K562 (cell line): ENCODE results near the gene ZNF74. TPM values are rescaled to one million over a fixed set of nuclear protein-coding genes. Genes with fewer than 3 reads are reported as not detected.
A peak's percentile ranks its signal among the peaks of the same experiment; 100 is the strongest.

Source experiments
- ATAC-seq: fragments of 200-7000 bp; cut with Tn5 transposase; 3 replicates; pipeline ENCODE4 v1.9.1; 2020; ENCODE audit warnings: moderate library complexity
- BruUV-seq: library from RNA; stranded (reverse); fragments of 400-500 nt; replicated peaks from 2 replicates; lab custom pipeline; 2021; lab: Mats Ljungman, UMichigan
- CTCF ChIA-PET: fragments of 300-600 bp; formaldehyde crosslinking; extraction: SDS; loops from one replicate; lab custom pipeline; 2021; ENCODE audit warnings: low intra/inter-chr PET ratio; lab: Yijun Ruan, JAX
- POLR2A ChIA-PET: fragments of 300-600, 350-650 bp; sonication (Branson Sonifier 250); formaldehyde crosslinking; extraction: SDS; loops from one replicate; lab custom pipeline; 2021; ENCODE audit warnings: antibody characterized with exemption, inconsistent platforms; lab: Yijun Ruan, JAX
- DNase-seq, 4 experiments: peaks; one replicate each; pipeline versions ENCODE4 v3.0.0 to v3.0.0-alpha.2; 2011 to 2018; ENCODE audit warnings: low spot score in 3 of 4, mixed read lengths in 3 of 4; ENCODE audit errors: extremely low read depth in 1 of 4
- FAIRE-seq: peaks from 2 replicates; lab custom pipeline; 2011; peaks lifted over from hg19 to GRCh38; lab: Jason Lieb, UNC
- H2AFZ ChIP-seq: 2 replicates; pipeline ENCODE4 v1.6.0; 2011; ENCODE audit warnings: low read depth, low read length, control low read depth, inconsistent platforms
- H3K27ac ChIP-seq: fragments of 200-600 bp; 3 replicates; pipeline ENCODE4 v1.8.0; 2011; ENCODE audit warnings: low read depth, mild to moderate bottlenecking, control low read depth, inconsistent platforms, low read length, moderate library complexity, mixed read lengths; ENCODE audit errors: extremely low read depth
- H3K27me3 ChIP-seq, 2 experiments: fragments of 300-600 bp in 1 of 2; 2 replicates in 1 of 2; 3 replicates in 1 of 2; pipeline versions ENCODE4 v1.6.0 to v1.8.0; 2011; ENCODE audit warnings: inconsistent platforms in 2 of 2, low read length in 2 of 2, mild to moderate bottlenecking in 1 of 2, mixed read lengths in 1 of 2, moderate library complexity in 1 of 2; ENCODE audit not compliant: control insufficient read depth in 2 of 2, insufficient read depth in 2 of 2
- H3K36me3 ChIP-seq: fragments of 300-600 bp; 3 replicates; pipeline ENCODE4 v1.8.0; 2011; ENCODE audit warnings: mild to moderate bottlenecking, low read length, inconsistent platforms; ENCODE audit not compliant: control insufficient read depth, insufficient read depth
- H3K4me1 ChIP-seq, 2 experiments: fragments of 200-600 bp in 1 of 2; replicated peaks in 1 of 2; 2 replicates in 1 of 2; 3 replicates in 1 of 2; pipeline versions ENCODE4 v1.5.1 to v1.8.0; 2011; ENCODE audit warnings: inconsistent platforms in 2 of 2, low read length in 2 of 2, mild to moderate bottlenecking in 1 of 2, mixed read lengths in 1 of 2, moderate library complexity in 1 of 2; ENCODE audit not compliant: control insufficient read depth in 2 of 2, insufficient read depth in 2 of 2
- H3K4me2 ChIP-seq: 2 replicates; pipeline ENCODE4 v1.6.1; 2011; ENCODE audit warnings: low read length, control low read depth, inconsistent platforms, mixed read lengths; ENCODE audit not compliant: insufficient read depth
- H3K4me3 ChIP-seq: fragments of 200-600 bp; sonication (generic), shearing (Covaris generic); 2 replicates; pipeline ENCODE4 v1.5.1; 2016; ENCODE audit warnings: control low read depth, inconsistent platforms
- H3K79me2 ChIP-seq: fragments of 200-600 bp; 3 replicates; pipeline ENCODE4 v1.8.0; 2011; ENCODE audit warnings: low read length, inconsistent platforms; ENCODE audit not compliant: control insufficient read depth, insufficient read depth
- H3K9ac ChIP-seq, 2 experiments: 2 replicates each; pipeline versions ENCODE4 v1.6.0 to v1.6.1; 2011; ENCODE audit warnings: low read depth in 2 of 2, low read length in 2 of 2, control low read depth in 1 of 2, inconsistent platforms in 1 of 2, mild to moderate bottlenecking in 1 of 2, mixed read lengths in 1 of 2; ENCODE audit not compliant: insufficient read depth in 1 of 2
- H3K9me1 ChIP-seq: one replicate; pipeline ENCODE4 v1.6.0; 2011; ENCODE audit warnings: inconsistent platforms, mild to moderate bottlenecking, low read length, moderate library complexity; ENCODE audit not compliant: control insufficient read depth, insufficient read depth
- H3K9me3 ChIP-seq: replicated peaks from 2 replicates; pipeline ENCODE4 v1.5.1; 2011; ENCODE audit warnings: low read depth, low read length, inconsistent platforms; ENCODE audit not compliant: control insufficient read depth, insufficient read depth
- H4K20me1 ChIP-seq: replicated peaks from 2 replicates; pipeline ENCODE4 v1.6.1; 2011; ENCODE audit warnings: low read length, inconsistent platforms, mixed read lengths; ENCODE audit not compliant: control insufficient read depth, insufficient read depth
- BACH1 ChIP-seq: fragments of 200-800 bp; sonication (Bioruptor generic); IDR thresholded peaks from 2 replicates; pipeline ENCODE4 v1.6.1; 2016; ENCODE audit warnings: missing genetic modification characterization, missing compliant biosample characterization
- CSDE1 ChIP-seq, 2 experiments: fragments of 450-650 bp; IDR thresholded peaks; 2 replicates each; pipeline ENCODE4 v1.6.1; 2016; ENCODE audit warnings: mild to moderate bottlenecking in 1 of 2
- DEAF1 ChIP-seq: fragments of 450-650 bp; formaldehyde crosslinking; IDR thresholded peaks from 2 replicates; pipeline ENCODE4 v1.4.0; 2020; ENCODE audit warnings: mild to moderate bottlenecking, moderate library complexity
- ESRRA ChIP-seq: fragments of 450-650 bp; IDR thresholded peaks from 2 replicates; pipeline ENCODE4 v1.6.1; 2014; ENCODE audit warnings: low read depth, mild to moderate bottlenecking, moderate library complexity, borderline replicate concordance
- HIVEP1 ChIP-seq: fragments of 250-450 bp; sonication (Bioruptor Pico); IDR thresholded peaks from 2 replicates; pipeline ENCODE4 v1.4.0; 2020; ENCODE audit warnings: mild to moderate bottlenecking
- MCM3 ChIP-seq: fragments of 450-650 bp; IDR thresholded peaks from 2 replicates; pipeline ENCODE4 v1.6.1; 2016
- NCOA2 ChIP-seq, 2 experiments: fragments of 450-650 bp; IDR thresholded peaks; 2 replicates each; pipeline ENCODE4 v1.6.1; 2018; ENCODE audit warnings: mild to moderate bottlenecking in 2 of 2, moderate library complexity in 1 of 2; ENCODE audit not compliant: partially characterized antibody in 2 of 2
- NCOA4 ChIP-seq: fragments of 450-650 bp; IDR thresholded peaks from 2 replicates; pipeline ENCODE4 v1.6.1; 2018; ENCODE audit warnings: mild to moderate bottlenecking; ENCODE audit not compliant: partially characterized antibody
- NCOA6 ChIP-seq: fragments of 450-650 bp; IDR thresholded peaks from 2 replicates; pipeline ENCODE4 v1.6.1; 2017; ENCODE audit warnings: mild to moderate bottlenecking
- RBM22 ChIP-seq: fragments of 200-400 bp; formaldehyde crosslinking; IDR thresholded peaks from 2 replicates; pipeline ENCODE4 v1.6.1; 2018; ENCODE audit warnings: low read length, low read depth; ENCODE audit not compliant: poor library complexity, severe bottlenecking
- RFX1 ChIP-seq: fragments of 450-650 bp; IDR thresholded peaks from 2 replicates; pipeline ENCODE4 v1.6.1; 2016; ENCODE audit warnings: mild to moderate bottlenecking, moderate library complexity
- SNAPC5 ChIP-seq: fragments of 250-450 bp; sonication (Bioruptor Pico); IDR thresholded peaks from 2 replicates; pipeline ENCODE4 v1.8.0; 2021; ENCODE audit warnings: moderate library complexity, mild to moderate bottlenecking, inconsistent platforms
- SRSF7 ChIP-seq: fragments of 200-400 bp; formaldehyde crosslinking; optimal IDR thresholded peaks from 2 replicates; pipeline ENCODE3; 2017; ENCODE audit warnings: mild to moderate bottlenecking, low read depth, low read length
- THRAP3 ChIP-seq: fragments of 450-650 bp; IDR thresholded peaks from 2 replicates; pipeline ENCODE4 v1.6.1; 2016; ENCODE audit warnings: mild to moderate bottlenecking, inconsistent platforms, borderline replicate concordance
- ZBTB33 ChIP-seq: sonication (generic); formaldehyde crosslinking; IDR thresholded peaks from 2 replicates; pipeline ENCODE4 v1.8.1; 2023; ENCODE audit warnings: mild to moderate bottlenecking, missing genetic modification reagents
- ZNF586 ChIP-seq: fragments of 450-650 bp; formaldehyde crosslinking; conservative IDR thresholded peaks from 2 replicates; pipeline ENCODE4 v1.4.0; 2020; ENCODE audit warnings: mild to moderate bottlenecking, moderate library complexity
- ZNF785 ChIP-seq: fragments of 250-450 bp; sonication (Bioruptor Pico); IDR thresholded peaks from 2 replicates; pipeline ENCODE4 v1.4.0; 2020; ENCODE audit warnings: mild to moderate bottlenecking
- WGBS: fragments of 100-300 bp; shearing (Covaris generic); methylation state at CpG from one replicate; pipeline ENCODE4 v1.1.6; 2016; ENCODE audit warnings: low coverage, mixed read lengths; ENCODE audit not compliant: insufficient coverage; ENCODE audit errors: missing lambda C conversion rate; 5-methylcytosine and 5-hydroxymethylcytosine counted together
- in situ Hi-C: fragments of 300-500 bp; cut with MboI; formaldehyde crosslinking; loops from 4 replicates; pipeline ENCODE4 v1.15.0; 2018; ENCODE audit warnings: inconsistent platforms, mixed read lengths
- intact Hi-C: fragments of 100-400 bp; cut with micrococcal nuclease; formaldehyde crosslinking; loops from 2 replicates; pipeline ENCODE4 v1.14.2; 2022
- polyA plus RNA-seq, 8 experiments: library from polyadenylated mRNA; depleted of rRNA in 4 of 8; stranded (reverse) in 5 of 8; unstranded in 3 of 8; fragments of >200 nt; fragmentation: Nextera tagmentation in 2 of 8; fragmentation: Illumina TruSeq in 1 of 8; extraction: Ambion mirVana in 2 of 8; extraction: Trizol in 1 of 8; gene quantifications; 2 replicates each; pipeline versions ENCODE4 v1.2.1 to v1.2.3, GENCODE V29; 2011 to 2014; ENCODE audit warnings: inconsistent platforms in 1 of 8, missing spikeins in 1 of 8
- total RNA-seq, 7 experiments: library from RNA; depleted of rRNA in 6 of 7; stranded (reverse); fragments of >200 nt in 6 of 7; fragmentation: Illumina TruSeq in 2 of 7; extraction: Trizol in 2 of 7; gene quantifications; 2 replicates each; pipeline versions ENCODE4 v1.2.1 to v1.2.3, GENCODE V29; 2011 to 2021; ENCODE audit warnings: low replicate concordance in 1 of 7

ZNF74 gene
- total and polyA plus RNA-seq, 9 of the 15 experiments (the other 6 are each of a cell fraction or from before 2014, with no cell fraction given) = 2.4 to 53.5 (median 31.5) TPM

- H3K4me1 ChIP-seq = peaks cover 3 to 8% of the 10 kb centered on the region in 2 experiments; a peak in 4 of 5 replicates
- 0 out of 4 replicates have a peak overlapping the region, but pooled peaks of 1 of the 2 experiments have one; percentile 0 for H3K9ac ChIP-seq
- ChIA-PET POLR2A (interaction anchor here (0.6 to 2.1 kb wide), 5 partner anchors 8 to 1432 kb away, joined by 3 to 10 read pairs (median 4); no protein-coding TSS in a partner anchor), CTCF (no interaction called here)
- H3K36me3 ChIP-seq = peaks cover 45% of the 10 kb centered on the region; the same call in 2 of the 3 replicates
- H2AFZ ChIP-seq = no peak overlapping the region
- H4K20me1 ChIP-seq = 0 out of 2 replicates have a peak, but pooled peaks cover 6% of the 10 kb centered on the region
- ATAC-seq (no peak), FAIRE-seq (no peak), DNase-seq (peak in 3 of 4 experiments; percentile 37 to 52 (median 40))
- H3K4me3 ChIP-seq = no peak overlapping the region
- WGBS = 74% methylated on average over 4 of the region's 4 CpGs
- no peaks in the 10 kb centered on the region for H3K9me3 ChIP-seq
- peaks cover 7% of the 10 kb centered on the region for H3K9me1 ChIP-seq
- H3K79me2 ChIP-seq = peaks cover 7% of the 10 kb centered on the region
- no peaks in the 10 kb centered on the region for H3K27me3 ChIP-seq
- intact Hi-C loops (no loop called here), in situ Hi-C loops (loop anchor here (10.0 to 25.0 kb wide), 3 partner anchors 55 to 1863 kb away; partner anchors contain the start of gene TMEM191B)
- H3K4me2 ChIP-seq = no peak overlapping the region
- H3K27ac ChIP-seq = no peak overlapping the region
- BruUV-seq = no TSS peak
- TF ChIP-seq ZBTB33 (CRISPR knock-in tag) = no peak
- TF ChIP-seq NCOA6 = no peak
- no peak for TF ChIP-seq ZNF586
- TF ChIP-seq DEAF1 = no peak
- no peak for TF ChIP-seq NCOA2 (IDR thresholded peaks at IDR 0.05; ENCODE audit: partially characterized antibody in 2 of 2)
- TF ChIP-seq CSDE1 (IDR thresholded peaks at IDR 0.05) = no peak
- no peak for TF ChIP-seq ZNF785 (CRISPR knock-in tag)
- TF ChIP-seq RBM22 = no peak
- TF ChIP-seq SRSF7 = no peak
- no peak for TF ChIP-seq ESRRA
- TF ChIP-seq BACH1 = no peak
- no peak for TF ChIP-seq THRAP3
- TF ChIP-seq MCM3 = no peak
- no peak for TF ChIP-seq NCOA4
- 0 out of 2 replicates have a peak, but pooled peaks have one; percentile 27 for TF ChIP-seq SNAPC5 (CRISPR knock-in tag)
- TF ChIP-seq HIVEP1 (CRISPR knock-in tag) = 0 out of 2 replicates have a peak, but pooled peaks have one; percentile 30
- TF ChIP-seq RFX1 = no peak
Measured at GRCh38 chr22:20399866-20400605, 6.1 kb downstream of the ZNF74 start.
